CD4-positive, alpha-beta T cell treated with Interleukin-10 for 1 hour (primary cell): ENCODE measurements around the gene WDFY2.
"Not testable (repeated sequence)": the region's sequence is repeated elsewhere in the genome, so short reads cannot be mapped to it uniquely, and the experiment has no call there.

Source experiments
- DNase-seq: peaks from one replicate; pipeline ENCODE4 v3.0.0-alpha.2; 2020

WDFY2 gene

GRCh38 chr13:51668580-51669195 lies 84.4 kb downstream of the WDFY2 start:
- DNase-seq, result no peak

- no peak for DNase-seq
Observed at GRCh38 chr13:51673165-51673564, 88.9 kb downstream of the WDFY2 start.

GRCh38 chr13:51674276-51674675 lies 90.0 kb downstream of the WDFY2 start:
- DNase-seq, result no peak

GRCh38 chr13:51675385-51675784 lies 91.1 kb downstream of the WDFY2 start:
- DNase-seq, result no peak

GRCh38 chr13:51675877-51676276 lies 91.6 kb downstream of the WDFY2 start:
- DNase-seq, result no peak

- no peak for DNase-seq
Observed at GRCh38 chr13:51676739-51677138, 92.5 kb downstream of the WDFY2 start.

- no peak for DNase-seq
Observed at GRCh38 chr13:51678420-51678819, 94.2 kb downstream of the WDFY2 start.

GRCh38 chr13:51679616-51680015 lies 95.4 kb downstream of the WDFY2 start:
- no peak for DNase-seq

- DNase-seq, result no peak
Observed at GRCh38 chr13:51681037-51681678, 96.9 kb downstream of the WDFY2 start.

- no peak for DNase-seq
Observed at GRCh38 chr13:51682686-51683085, 98.4 kb downstream of the WDFY2 start.

GRCh38 chr13:51683597-51683996 lies 99.3 kb downstream of the WDFY2 start:
- no peak for DNase-seq

GRCh38 chr13:51684076-51684475 lies 99.8 kb downstream of the WDFY2 start:
- no peak for DNase-seq

GRCh38 chr13:51687947-51688714 lies 103.9 kb downstream of the WDFY2 start:
- no peak for DNase-seq

- DNase-seq, result no peak
Observed at GRCh38 chr13:51688937-51689662, 104.8 kb downstream of the WDFY2 start.

- no peak for DNase-seq
Observed at GRCh38 chr13:51689663-51689996, 105.4 kb downstream of the WDFY2 start.

- DNase-seq, result not testable (repeated sequence)
Observed at GRCh38 chr13:51695677-51696076, 111.4 kb downstream of the WDFY2 start.

- DNase-seq, result no peak
Observed at GRCh38 chr13:51697181-51697580, 112.9 kb downstream of the WDFY2 start.

- no peak for DNase-seq
Observed at GRCh38 chr13:51697855-51698254, 113.6 kb downstream of the WDFY2 start.

GRCh38 chr13:51698352-51698751 lies 114.1 kb downstream of the WDFY2 start:
- DNase-seq, result no peak

- no peak for DNase-seq
Observed at GRCh38 chr13:51704399-51705313, 120.4 kb downstream of the WDFY2 start.

- no peak for DNase-seq
Observed at GRCh38 chr13:51707461-51707860, 123.2 kb downstream of the WDFY2 start.

GRCh38 chr13:51713807-51714206 lies 129.5 kb downstream of the WDFY2 start:
- no peak for DNase-seq
